ENCODE data around the gene SLC24A4. TPM values are rescaled to one million over a fixed set of nuclear protein-coding genes. Genes with fewer than 3 reads are reported as not detected.

The SLC24A4 gene, protein sequence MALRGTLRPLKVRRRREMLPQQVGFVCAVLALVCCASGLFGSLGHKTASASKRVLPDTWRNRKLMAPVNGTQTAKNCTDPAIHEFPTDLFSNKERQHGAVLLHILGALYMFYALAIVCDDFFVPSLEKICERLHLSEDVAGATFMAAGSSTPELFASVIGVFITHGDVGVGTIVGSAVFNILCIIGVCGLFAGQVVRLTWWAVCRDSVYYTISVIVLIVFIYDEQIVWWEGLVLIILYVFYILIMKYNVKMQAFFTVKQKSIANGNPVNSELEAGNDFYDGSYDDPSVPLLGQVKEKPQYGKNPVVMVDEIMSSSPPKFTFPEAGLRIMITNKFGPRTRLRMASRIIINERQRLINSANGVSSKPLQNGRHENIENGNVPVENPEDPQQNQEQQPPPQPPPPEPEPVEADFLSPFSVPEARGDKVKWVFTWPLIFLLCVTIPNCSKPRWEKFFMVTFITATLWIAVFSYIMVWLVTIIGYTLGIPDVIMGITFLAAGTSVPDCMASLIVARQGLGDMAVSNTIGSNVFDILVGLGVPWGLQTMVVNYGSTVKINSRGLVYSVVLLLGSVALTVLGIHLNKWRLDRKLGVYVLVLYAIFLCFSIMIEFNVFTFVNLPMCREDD
- total RNA-seq: 0.04 TPM

DNA sequence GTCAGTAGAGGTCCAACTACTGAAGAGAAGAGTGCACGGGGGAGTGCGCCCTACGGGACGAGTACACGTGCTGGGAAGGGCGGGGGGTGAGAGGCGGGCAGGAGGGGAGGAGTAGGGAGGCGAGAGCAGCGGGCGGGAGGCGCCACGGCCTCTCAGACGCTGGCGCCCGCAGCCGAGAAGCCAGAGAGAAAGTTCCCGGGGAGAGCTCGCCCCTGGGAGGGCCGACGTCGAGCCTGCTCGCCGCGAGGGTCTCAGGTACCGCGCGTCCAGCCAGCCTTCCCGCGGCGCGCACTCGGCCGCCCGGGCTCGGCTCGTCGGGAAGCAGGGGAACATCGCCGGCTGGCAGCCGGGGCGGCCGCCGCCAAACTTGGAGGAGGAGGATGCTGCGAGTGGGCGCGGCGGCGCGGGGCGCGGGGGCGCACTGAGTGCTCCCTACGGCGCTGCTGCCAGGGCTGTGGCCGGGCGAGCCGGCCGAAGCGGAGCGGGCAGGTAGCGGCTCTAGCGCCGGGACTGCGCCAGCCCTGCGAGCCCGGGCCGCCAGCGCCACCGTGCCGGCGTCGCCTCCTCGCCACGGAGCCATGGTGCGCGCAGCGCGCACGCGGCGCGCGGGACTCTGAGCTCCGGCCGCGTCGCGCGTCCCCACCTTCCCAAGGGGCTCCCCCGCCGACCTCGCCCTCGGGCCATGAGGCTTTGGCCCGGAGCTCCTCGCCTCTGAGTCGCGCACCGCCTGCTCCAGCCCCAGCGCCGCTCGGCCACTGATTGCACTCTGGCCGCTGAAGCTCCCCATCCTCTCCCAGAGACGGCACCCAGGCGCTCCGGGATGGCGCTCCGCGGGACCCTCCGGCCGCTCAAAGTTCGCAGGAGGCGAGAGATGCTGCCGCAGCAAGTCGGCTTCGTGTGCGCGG lies at the start of gene SLC24A4:
Gene SLC24A4, plus strand, starts transcription at position 155 of the 905 bp plus-strand sequence. Its CDS starts 666 bp downstream, at position 821.
- peak; percentile 30 for ATAC-seq

DNA sequence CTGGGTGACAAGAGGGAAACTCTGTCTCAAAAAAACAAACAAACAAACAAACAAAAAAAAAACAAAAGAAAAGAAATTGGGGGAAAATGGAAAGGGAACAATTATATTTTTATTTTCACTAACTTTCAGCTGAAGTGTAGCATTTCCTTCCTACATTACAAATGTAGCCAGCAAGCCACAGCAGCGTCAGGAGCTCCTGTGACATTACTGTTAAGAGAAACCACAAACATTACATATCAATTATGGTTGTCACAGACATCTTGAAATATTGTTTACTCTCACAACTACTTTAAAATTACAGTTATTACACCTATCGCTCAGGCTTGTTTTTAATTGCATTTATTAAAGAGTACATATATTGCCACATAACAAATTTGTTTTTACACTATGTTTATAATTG lies 49.8 kb upstream of the SLC24A4 start:
- ATAC-seq: no peak

DNA sequence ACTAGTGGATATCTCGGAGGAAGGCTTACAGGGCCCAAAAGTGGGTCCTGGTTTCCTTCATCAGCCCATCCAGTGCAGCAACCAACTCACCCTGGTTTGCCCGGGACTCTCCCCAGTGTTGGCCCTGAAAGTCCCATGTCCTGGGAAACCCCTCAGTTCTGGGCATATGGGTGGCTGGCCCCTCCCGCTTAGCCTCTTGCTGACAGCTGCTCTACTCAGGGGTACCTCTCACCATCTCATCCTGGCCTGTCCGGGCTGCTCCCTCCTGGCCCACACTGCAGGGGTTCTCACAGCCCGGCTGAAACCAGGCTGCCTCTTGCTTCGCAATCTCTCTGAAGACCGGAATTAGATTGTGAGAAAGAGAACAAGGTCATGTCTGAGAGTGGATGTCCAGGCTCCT lies 48.9 kb upstream of the SLC24A4 start:
- ATAC-seq: no peak

DNA sequence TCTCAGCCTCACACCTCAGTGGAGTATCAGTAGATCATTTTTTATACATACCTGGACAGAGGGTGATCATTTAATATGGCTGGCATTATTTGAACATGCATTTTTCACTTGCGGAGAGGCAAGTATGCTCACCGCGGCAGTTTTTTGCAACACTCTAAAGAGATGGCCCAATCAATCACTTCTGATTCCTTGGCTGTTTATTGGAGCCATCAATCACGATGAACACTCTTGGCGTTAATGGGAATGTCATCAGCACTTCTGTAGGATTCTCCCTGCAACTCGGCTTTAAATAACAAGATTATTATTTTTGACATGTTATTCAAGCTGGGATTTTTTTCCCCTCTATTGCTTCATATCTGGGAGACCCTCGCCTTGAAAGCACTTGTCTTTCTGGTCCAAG lies 46.9 kb upstream of the SLC24A4 start:
- no peak for ATAC-seq

DNA sequence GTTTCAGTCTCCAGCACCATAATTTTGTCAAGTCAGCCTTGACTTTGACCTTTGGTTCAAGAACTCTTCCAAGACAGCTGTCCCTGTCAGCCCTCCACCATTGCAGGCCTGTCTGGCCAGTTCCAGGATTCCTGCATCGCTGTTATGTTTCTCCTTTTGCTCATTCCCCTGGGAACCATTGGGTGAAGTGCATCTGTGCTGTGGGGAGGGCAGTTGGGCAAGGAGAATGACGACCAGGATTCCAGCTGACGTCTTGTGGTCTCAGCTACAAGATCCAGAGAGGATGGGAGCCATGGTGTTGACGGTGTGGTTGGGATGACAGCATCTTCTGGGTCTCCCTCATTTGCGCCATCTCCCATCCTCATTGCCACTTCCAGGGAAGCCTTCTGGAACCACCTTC lies 45.9 kb upstream of the SLC24A4 start:
- ATAC-seq: no peak

DNA sequence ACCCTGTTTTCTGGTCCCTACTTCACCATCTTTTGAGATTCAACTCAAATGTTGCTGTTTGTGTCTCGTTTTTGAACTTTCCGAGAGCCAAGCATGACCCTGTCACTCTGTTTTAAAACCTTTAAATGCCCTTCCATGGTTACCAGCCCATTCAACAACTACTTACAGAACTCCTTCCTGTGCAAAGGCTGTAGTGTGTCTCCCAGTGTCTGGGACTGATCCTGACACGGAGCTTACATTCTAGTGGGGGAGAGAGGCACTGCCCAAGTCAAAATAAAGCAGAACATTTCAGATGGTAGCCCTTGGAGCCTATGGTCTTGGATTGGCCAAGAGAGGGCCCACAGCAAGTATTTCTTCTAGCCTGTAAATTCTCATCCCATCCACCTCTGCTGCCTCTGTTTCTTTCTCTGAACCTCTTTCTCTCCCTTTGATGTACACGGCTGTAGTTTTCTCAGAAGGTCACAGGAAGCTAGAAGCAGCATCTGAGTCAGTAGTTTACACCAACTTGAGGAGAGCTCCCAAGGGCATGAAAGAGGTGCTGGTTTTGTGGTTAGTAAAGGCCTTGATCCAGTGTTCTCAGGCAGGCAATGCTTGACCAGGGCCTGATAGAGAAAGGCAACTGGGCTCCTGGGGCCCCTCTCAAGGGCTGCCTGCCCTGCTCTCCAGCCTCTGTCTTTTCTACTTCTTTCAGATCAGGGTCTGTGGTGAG lies 42.3 kb upstream of the SLC24A4 start:
- no peak for ATAC-seq

DNA sequence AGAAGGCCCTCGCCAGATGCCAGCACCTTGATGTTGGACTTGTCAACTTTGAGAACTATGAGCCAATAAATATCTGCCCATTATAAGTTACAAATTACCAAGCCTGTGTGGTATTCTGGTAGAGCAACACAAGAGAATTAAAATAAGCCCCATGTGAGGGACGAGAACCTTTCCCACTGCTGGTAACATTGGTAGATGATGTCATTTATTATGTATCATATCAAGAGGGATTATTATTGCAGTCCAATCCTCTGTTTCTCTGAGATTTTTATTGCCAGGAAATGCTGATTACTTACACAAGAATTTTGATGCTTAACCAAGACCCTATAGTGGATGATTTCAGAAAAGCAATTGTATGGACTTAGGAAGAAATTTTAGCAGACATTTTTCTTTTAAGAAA lies 40.3 kb upstream of the SLC24A4 start:
- no peak for ATAC-seq

DNA sequence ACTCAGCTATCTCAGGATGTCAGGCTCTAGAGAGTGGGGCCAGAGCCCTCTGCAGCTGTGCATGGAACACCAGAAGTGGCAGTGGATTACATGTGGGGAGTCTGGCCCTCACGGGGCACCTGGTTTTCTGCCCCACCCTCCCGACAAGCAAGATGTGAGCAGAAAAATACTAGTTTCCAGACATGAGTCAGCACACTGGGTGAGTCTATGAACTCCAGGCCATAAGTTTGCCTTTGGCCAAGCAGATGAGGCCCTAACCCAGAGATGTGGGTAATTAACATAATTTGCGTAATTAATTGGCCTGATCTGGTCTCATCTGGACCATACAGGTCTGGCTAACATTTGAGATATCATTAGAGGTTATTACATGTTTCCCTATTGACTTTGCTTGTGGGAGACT lies 37.7 kb upstream of the SLC24A4 start:
- no peak for ATAC-seq

DNA sequence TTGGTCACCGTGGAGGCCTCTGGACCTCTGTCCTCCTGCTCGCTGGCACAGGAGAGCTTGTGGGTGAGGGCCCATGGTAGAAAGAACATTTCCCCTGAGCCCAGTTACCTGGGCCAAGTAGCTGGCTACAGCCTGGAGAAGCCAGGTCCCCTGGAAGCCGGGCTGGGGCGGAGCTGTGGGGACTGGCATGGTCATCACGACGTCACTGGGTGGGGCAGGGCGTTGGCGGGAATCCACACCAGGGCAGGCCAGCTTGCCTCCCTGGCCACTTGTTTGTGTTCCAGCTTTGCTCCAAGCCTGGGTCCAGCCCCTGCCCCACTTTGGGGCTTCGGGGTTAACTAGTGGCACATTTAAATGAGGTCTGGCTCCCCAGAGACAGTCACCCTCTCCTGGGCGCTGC lies 35.0 kb upstream of the SLC24A4 start:
- ATAC-seq: no peak

DNA sequence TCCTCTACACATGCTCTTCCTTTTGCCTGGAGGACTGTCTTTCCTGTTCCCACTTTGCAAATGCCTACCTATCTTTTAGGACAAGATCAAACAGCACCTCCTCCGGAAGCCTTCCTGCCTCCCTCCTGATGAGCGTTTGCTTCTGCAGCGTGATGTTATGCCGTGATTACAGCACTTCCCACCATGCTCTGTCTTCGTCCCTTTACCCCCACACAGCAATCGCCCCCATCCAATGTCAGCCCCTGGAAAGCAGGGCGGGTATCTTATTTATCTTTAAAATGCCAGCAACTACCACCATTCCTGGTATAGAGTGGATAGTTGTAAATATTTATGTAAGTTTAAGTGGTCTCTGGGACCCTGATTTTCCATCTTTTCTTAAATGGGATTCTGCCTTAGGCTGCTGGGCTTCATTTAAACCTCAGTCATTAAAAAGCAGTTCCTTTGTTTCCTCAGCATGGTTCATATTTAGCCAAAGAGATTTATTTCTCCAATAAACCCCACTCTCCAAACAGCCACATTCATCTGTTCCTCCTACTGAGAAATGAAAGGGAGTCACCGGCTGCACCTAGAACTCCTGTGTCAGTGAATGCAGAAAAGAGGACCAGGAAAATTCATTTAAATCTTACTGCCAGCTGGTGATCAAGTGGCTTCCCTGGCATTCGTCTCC lies 33.8 kb upstream of the SLC24A4 start:
- no peak for ATAC-seq

DNA sequence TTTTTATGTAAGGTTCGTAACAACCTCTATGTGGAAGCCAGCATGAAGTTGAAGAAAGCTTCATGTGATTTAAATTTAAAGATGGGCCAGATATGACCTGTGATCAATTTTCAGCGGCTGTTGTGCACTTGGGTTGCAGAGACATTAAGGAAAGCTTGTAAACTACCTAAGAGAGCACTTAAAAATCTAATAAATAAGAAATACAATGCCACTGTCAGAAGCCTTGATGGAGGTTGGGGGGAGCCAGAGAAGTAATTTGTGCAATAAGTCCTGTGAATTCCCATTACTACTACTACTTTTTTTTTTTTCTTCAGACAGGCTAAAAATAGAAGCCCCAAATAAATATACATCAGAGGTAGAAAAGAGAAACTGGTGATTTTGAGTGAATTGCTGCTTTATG lies 30.3 kb upstream of the SLC24A4 start:
- ATAC-seq: no peak

DNA sequence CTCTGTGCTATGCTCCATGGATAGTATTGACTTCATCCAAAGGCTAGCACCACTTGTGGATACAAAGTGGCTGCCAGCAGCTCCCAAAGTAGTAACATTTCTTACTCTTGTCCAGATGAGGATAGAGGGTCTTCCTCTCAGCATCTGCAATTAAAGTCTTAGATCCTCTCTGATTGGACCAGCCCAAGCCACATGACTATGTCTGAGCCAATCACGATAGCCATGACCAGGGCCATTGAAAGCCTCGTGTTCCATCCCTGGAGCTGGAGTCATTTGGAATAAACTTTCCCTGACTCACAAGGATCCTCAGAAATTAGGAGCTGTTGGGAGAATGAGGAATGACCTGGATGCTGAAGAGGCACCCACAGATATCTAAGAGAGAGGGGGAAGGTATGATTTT lies 28.5 kb upstream of the SLC24A4 start:
- no peak for ATAC-seq

DNA sequence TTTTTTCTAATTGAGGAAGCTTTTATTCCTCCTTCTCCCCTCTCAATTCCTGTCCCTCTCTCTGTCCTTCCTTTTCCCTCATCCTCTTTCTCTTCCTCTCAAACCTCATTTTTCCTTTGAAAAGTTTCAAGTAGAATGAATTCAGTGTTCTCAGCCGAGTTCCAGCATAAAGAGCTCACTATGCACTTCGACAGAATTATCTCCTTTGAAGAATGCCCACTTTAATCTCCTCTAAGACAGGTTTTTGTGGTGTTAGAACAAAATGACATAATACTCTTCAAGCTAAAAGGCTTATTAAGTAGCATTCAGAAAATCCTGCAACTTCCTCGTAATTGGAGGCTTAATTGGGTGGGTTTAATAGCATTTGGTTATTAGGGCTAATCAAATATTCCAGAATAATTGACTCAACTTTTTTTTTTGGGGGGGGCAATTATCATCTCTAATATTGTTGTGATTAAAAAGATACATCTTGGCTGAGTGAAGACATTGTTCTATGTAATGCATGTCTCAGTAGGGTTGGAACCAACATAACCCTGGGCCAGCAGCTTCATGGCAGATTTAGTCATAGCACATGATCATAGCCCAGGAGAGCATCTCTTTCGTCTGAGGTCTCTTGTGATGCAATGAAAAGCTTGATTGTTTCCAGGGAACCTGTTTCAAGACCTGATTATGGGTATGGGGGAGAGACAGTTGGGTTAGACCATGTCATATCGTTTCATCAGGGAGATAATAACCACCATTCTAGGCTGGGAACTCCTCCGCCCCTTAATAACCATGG lies 25.0 kb upstream of the SLC24A4 start:
- ATAC-seq: no peak

DNA sequence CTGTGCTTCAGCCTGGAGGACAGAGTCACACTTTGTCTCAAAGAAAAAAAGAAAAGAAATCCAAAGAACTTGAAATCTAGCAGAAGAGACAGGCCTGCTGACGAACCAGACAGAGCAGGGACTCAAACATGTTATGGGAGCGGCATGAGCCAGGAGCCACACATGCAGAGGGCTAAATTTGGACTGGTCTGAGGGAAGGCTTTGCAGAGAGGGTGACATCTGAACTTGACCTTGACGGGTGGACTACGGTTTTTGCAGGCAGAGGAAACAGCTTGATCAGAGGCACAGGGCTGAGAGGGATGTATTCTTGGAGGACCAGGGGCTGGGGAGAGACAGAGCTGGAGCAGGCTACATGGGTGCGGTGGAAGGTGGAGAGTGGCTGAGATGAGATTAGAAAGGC lies 20.5 kb upstream of the SLC24A4 start:
- no peak for ATAC-seq

DNA sequence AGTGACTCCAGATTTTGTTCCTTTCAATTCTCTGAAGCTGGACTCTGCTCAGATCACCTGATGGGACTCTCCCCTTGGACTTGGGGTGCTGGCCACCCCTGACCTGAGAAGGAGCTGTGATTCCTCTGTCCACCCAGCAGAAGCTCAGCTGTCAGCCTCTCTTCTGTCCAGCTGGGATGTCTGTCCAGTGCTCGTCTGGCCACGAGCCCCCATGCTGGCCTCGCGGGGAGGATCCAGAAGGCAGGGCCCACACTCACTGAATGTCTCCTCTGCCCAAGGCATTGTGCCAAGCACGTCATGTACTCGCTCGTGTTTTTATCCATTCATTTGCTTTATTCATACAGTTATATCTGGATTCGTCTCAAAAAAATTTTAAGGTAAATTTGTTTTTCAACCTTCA lies 14.2 kb upstream of the SLC24A4 start:
- ATAC-seq: no peak

DNA sequence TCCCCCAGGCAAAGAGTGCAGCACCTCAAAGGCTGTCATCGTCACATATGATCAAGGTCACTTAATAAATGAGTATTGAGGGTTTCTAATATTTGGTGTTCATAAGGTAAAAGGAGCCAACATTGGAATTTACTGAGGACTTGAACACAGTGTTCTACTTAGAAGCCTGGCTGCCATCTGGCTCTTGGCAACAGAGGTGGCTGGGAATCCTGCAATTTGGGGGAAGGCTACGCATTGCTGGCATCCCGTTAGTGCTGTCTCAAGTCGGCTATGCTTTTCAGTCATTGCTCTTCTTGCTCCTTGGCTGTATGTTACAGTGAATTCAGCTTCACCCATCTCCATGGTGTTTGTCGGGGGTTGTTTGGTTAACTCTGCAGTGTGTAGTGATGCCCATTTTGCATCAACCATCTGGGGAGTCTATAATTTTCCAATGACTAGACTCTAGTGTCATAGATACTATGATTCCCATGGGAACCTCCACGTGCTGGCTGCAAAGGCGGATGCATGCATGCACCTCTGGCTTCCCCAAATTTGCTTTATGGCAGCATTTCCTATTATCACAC lies 12.9 kb upstream of the SLC24A4 start:
- no peak for ATAC-seq

DNA sequence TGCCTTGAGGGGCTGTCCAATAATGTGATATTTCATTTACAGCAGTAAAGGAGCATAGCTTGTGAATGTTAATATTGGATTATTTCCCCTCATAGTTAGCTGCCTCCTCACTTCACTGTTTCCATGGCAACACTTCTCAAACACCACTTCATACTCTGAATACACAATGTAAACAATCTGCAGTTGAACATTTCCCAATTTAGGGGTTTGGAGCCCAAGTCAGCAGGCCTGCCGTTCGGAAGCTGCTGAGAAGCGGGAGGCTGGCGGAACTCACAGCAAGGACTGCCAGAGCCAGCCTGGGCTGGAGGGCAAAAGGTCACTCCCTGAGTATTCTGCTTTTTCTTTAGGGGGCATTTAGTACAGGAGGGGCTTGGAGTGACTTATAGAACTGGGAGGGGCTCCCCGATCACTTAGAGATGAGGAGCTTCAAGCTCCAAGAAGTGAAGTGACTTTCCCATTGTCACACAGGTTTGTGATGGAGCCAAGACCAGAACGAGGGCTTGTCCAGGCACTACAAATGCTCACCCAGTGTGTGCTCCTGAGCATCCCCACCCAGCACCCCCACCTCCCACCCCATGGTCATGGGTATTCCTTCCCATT lies 12.1 kb upstream of the SLC24A4 start:
- no peak for ATAC-seq

DNA sequence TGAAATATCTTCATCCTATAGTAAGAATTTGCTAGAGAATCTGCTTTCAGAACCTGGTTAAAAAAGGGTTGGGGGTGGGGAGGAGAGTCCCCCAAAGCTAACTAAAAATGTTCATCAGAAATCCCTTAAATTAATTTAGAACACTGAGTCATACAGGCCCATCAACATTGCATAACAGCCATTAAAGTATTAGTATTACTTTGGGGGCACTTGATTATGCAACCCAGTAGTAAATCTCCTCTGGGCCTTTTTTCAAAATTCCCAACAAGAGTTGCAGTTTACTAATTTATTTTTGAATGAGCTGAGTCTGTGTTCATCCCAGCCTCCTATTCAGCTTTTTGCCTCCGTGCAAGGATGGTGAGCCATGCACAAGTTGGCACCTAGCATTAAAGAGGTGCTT lies 8.8 kb upstream of the SLC24A4 start:
- no peak for ATAC-seq

DNA sequence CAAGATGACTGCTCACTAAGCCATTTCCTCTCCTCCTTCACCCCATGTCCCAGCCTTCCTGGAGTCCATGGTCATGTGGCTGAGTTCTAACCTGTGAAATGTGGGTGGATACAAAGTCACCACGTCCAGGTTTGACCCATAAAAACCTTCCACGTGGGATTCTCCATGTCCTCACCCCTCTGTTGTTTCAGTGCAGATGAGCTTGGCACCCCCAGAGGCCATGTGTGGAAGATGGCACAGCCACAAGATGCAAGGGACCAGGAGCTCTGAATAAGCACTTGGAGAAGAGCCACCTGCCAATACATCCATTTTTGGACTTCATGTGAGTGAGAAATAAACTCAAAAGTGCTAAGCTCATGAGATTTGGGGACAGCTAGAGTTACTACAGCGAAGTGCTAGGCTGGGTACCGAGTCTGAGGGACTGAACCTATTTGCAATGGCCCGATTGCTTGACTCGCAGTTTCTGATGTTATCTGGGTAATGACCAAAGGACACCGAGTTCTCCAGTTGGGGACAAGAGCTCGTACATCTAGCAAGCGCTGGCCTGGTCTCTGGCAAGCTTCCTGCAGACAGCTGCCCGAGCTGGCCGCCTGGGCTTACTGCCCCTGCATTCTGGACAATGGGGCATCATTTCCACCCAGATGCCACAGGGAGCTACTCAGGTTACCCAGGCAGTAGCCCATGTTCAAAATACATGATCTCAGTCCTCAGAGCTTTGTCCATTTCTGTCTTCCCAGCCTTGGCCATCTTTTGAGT lies 7.7 kb upstream of the SLC24A4 start:
- ATAC-seq: no peak

DNA sequence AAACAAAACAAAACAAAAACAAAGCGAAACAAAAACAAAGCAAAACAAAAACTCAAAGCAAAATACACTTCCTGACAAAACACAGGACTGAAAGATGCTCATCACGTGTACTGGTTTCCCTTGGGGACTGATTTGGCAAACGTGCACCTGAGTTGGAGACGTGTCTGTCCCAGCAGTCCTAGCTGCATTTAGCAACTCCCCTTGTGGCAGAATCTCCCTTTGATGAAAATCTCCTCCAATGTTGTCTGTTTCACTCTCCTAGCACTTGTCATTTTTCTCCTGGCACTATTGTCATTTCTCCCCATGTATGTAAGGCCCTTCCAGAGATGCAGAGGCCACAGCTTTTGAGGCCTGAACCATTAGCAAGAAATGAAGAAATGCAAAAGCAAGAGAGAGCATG lies 6.8 kb upstream of the SLC24A4 start:
- no peak for ATAC-seq

All from esophagus mucosa (tissue), 1 donor.